GM18861 (cell line): ENCODE measurements around the gene STAT1.

Source experiments
- ATAC-seq: cut with Tn5 transposase; IDR thresholded peaks from one replicate; pipeline ENCODE4 v1.9.1; 2021; ENCODE audit not compliant: unreplicated experiment

The STAT1 gene

DNA sequence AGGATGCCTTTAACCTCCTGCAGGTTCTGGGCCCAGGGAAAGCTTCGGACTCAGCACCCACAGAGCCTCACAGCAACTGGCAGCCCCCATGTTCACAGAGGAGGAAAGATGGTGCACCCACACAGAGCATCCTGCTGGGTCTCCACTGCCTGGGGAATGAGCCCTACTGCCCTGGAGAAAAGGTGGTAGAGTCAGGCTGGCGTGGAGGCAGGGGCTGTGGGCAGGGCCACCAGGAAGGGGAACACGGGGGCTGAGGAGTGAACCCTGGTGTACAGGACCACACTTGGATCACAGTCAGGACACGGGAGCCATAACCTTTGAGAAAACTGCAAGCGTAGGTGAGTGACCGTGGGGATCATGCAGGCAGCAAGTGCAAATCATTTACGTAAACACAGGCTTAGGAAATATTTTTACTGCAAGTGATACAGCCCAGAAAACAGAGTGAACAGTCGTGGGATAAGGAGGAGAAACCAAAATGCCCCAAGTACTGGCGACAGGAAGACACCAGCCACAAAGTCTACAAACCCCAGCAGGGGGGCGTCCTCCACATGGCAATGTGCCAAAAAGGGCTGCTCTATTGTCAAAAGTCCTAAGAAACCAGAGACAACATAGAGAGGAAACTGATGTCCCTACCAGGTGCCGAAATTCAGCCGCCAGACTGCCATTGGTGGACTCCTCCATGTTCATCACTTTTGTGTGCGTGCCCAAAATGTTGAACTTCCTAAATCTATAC is 27.6 kb downstream of the STAT1 start:
- ATAC-seq, result no peak

DNA sequence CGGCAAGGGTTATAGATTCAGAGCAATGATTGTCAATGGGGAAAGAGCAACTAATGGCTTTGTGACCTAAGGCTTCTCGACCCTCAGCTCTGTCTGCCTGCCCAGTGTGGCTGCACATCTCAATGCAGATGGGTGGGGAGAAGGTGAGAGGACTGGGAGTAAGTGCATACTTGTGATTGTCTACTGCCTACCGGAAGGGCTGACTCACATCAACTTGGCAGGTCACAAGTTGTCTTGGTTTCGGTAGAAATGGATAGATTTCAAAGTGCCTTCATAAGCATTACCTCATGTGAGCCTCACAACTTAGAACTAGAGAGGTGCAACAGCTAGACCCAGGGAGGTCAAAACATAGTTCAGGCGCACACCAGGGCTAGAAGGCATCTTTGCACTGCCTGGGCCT is 29.4 kb downstream of the STAT1 start:
- no peak for ATAC-seq

DNA sequence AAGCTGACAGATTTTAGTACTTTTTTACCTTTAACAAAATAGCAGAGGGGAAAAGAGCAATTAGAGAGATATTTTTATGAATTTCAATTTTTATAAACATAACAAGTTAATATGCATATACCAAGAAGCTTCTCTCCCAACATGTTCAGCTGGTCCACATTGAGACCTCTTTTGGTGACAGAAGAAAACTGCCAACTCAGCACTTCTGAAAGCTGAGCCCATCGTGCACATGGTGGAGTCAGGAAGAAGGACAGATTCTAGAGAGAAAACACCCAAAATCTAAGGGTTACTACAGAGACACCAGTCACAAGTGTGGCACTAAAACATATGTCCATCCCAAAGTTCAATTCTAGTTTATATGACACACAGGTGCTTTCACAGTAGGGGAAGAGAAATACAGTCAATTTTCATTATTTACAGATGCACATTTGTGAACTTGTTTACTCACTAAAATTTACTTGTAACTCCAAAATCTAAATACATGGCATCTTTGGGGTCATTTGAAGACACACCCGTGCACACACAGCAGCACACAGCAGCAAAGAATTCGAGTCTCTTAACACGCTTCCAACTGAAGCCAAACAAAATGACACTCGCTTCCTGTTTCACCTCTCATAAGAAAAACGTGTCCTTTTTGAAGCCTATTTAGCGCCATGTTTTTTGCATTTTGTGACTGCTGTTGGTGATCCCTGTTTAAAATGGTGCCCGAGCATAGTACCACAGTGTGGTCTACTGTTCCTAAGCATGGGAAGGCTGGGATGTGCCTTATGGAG is 31.5 kb downstream of the STAT1 start:
- no peak for ATAC-seq

DNA sequence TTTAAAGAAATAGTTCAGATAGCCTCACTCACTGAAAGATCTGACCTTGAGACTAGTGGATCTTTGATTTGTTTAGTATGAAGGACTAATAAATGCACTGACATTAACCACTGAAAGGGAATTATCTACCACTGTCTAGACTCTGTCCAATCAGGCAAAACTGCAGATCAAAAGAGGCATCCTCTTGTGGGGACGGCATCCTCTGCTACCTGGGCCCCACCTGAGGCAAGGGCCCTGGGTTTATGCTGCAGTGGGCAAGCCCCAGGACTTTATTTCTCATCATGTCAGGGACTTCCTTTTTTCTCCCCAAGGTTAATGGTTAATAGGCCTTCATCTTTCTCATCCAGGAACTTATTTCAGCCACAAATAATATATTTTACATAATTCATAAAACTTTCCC is 32.2 kb downstream of the STAT1 start:
- no peak for ATAC-seq

DNA sequence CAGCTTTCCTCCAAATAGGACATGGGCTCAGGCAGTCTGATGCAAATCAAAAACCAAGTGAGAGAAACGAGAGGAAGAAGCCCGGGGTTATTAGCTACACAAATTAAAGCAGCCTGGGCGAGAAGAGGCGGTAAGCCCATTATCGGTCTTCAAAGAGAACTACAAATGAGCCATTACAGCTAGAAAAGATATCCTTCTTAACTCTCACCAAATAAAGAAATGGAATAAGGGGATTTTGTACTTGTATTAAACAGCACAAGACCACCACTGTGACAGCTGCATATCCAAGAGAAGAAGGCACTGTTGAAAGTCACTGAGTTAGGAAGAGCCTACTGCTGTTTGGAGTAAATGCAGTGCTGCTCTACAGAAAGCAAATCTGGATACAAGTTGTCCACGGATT is 32.6 kb downstream of the STAT1 start:
- no peak for ATAC-seq

DNA sequence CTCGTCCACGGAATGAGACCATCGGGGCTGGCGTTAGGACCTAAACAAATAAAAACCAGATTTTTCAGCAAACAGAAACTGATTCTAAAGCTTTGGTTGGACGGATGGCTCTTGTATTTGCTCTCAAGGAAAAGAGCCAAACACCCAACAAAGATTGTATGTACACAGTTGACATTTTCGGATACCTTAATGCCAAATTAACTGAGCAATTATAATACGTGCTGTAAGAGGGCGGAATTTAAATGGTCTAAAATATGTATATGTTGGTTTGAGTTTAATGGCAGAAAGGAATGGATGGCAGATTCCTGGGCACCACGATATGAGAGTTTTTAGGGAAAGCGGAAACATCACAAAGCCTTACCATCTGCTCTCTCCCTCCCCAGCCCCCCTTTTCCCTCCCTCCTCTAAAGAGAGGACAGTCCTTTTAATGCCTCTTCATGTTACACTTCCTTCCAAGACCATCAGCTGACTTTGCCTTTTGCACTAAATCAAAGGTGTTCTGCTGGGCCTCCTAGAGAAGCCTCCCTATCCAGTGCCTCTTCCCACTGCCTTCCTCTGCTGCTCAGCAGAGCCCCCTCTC is 33.3 kb downstream of the STAT1 start:
- no peak for ATAC-seq

DNA sequence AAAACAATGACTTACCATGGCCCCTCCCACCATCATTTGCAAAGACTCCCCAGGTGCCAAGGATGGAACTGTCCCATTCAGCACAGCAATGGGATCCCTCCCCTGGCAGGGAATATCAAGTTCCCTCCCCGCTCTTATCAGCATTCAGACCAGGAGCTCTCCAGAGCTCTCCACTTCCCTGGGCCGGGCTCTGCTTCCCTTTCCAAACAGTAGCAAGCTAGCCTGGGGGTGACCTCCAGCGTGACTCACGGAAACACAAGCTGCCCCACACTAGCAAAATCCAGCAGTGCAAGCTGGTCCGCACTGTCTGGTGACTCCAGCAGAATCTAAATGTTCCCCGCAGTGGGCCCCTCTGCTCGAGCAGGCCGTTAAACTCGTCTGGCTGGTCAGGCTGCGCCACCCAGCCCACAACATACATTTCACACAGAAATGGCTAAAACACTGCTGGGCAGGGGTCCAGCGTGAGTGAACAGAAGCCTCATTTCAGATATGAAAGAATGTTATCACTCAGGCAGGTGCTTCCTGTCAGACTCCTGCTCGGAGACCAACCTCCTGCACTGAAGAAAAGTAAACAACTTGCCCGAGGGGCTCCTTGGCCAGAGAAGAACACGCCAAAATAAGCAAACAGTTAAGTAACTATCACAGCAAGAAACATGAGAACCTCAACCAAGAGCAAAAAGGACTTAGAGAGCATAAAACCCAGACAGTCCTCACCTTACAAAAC is 33.9 kb downstream of the STAT1 start:
- ATAC-seq, result no peak

DNA sequence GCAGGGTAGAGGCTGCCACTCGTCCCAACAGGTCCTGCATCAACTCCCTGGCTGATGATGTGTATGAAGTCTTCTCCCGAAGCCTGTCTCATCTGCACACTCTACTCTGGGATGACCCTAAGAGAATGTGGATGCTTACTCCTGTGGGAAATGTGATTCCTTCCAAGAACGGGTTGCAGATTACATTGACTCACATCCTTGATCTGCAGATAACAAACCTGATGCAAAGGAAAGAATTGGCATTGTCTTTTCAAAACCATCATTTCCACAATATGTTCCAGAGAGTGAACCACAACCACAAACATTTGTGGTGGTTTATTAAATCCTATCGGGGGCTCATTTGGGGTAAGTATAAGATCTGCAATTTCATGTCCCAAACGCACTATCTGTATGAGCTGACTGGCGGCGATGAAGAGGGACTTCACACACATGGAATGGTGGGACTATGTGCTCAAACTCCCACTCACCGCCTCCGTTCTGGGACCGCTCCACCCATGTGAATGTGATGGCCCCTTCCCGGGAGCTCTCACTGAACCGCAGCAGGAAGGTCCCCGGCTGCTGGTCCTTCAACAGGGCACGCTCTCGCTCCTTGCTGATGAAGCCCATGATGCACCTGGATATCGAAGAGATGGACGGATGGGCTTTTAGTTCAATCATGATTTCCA is 35.5 kb downstream of the STAT1 start:
- ATAC-seq, result no peak

DNA sequence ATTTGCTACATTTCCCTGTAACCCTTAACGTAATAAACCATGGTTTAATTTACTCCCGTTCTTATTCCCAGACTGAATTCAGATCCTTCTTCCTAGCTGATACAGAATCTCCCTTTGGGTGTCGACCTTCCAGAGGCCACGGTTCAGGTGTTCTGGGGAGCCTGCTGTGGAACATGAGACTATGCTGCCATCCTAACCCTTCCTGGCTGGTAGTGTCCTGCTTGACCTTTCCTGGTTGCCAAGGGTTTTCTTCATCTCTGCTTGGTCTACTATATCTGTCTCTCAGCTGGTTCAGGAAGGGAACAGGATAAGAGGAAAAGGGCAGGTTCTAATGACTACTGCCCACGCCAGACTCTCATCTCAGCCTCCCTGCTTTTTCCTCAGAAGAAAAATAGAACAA is 36.5 kb downstream of the STAT1 start:
- no peak for ATAC-seq

DNA sequence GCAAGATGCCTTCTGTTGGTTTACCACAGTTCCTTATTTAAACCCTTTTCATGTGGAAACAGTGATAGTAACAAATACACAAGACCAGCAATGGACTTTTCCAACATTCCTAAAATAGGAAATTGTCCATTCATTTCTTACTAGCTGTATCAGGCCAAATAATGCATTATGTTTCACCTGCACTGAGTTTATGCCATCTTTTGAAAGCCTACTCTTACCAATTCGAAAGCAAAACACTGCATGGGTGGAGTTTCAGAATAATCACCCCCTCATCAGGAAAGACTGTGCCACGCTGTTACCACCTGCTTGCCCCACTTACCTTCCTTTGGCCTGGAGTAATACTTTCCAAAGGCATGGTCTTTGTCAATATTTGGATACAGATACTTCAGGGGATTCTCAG is 37.5 kb downstream of the STAT1 start:
- ATAC-seq, result no peak

DNA sequence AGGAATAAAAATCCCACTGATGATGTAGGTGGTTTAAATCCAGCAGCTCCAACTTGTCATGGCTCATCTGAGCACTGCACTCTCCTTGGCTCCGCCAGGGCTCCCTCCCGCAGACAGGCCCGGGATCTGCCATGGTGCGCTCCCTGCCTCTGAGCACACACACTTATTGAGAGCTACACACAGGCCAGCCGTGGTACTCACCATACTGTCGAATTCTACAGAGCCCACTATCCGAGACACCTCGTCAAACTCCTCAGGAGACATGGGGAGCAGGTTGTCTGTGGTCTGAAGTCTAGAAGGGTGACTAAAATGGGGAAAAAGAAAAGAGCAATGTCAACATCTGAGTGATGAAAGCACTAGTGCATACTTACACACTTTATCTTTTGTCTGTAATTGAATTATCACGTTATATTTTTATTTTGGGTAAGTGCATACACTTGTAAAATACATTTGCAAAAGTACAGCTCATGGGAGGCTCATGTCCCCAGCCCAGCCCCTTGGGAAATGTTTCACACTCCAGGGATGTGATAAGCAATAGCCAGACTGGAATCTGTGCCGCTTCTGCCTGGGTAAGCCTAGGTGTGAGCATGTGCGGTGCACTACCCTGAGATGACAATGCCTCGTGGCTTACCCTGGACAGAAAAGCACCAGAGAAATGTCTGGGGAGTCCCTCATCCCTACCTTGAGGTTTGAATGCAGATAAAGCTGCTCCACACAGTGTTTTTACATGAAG is 39.2 kb downstream of the STAT1 start:
- no peak for ATAC-seq

DNA sequence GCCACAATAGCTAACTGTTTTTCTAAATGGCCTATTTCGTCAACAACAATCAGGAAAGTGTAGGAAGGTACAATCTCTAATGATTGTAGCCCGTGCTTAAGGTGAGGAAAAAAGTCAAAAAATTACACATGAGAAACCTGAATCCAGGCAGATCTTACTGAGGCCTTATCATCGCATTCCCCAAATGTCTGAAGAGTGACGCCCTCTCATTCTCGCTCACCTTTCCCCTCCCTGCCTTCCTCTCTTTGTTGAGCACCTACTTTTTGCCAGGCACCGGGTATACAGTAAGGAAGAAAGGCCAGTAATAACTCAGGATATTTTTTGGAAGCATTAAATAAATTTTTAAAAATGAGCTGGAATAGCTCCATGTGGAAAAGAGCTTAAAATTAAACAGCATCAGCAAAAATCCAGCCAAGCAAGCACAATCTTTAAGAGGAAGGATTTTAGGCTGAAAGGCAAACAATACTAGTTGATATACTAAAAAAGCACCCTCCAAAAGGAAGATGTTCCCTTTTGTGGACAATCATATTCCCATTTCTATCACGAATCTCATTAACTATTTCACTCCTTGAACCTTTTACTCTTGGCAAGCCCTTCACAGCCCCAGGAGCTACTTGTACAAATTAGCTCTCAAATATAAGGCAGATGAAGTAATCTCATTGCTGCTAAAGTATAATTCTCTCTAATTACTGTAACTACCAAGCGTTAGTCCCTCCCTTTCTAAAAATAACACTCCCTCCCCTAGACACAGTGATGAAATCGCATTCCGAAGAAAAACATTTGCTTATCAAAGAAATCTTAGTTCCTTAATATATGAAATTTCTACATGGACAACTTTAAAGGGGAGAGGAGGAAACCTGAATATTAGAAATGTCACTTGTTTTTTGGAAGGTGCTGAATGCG is 40.0 kb downstream of the STAT1 start:
- no peak for ATAC-seq

DNA sequence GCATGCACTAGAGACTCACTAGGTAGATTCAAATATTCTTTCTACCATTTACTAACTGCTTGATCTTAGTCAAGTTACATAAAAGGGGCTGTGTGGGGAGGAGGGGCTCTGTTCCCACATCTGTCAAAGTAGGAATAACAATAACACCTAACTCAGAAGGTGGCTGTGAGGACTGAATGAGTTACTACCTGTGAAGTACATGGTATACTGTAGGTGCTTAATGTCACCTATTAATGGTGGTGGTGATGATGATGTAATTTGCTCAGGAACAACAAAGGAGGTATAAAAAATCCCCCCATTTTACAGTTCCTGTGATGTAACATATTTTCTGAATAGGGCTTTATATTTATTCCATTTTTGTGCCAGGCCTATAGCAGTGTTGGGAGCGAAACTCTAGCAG is 40.7 kb downstream of the STAT1 start:
- no peak for ATAC-seq

DNA sequence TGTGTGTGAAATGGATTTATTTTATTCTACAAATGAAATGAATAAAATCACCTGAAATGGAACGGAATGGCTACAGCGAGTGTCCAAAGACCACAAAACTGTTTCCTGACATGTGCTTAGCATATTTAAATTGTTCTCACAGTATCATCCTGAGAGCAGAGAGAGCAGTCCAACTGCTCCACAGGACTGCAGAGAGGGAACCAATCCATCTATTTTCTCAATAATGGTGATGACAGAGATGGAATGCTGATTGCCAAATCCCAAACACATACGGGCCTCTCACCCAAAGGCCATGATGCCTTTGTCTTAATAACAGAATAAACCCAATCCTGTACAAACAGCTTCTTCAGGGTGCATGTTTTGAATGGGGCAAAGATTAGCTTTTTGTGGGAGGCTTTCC is 41.1 kb downstream of the STAT1 start:
- no peak for ATAC-seq

DNA sequence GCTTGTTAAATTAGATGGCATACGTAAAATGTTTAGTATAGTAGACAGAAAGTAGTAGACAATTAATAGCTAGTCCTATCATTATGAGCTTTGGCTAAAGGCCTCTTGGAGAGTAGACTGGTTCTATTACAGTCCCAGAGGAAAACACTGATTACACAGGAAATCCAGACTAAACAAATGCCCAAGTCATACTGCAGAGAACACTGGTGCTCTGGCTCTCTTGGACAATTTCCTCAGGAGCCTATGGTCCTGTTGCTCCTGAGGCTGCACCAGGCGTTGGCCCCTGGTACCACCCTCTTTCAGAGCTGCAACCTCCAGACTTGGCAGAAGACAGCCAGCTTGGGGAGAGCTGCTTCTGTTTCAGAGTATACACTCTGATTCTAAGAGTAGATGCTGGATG is 41.8 kb downstream of the STAT1 start:
- ATAC-seq, result no peak

DNA sequence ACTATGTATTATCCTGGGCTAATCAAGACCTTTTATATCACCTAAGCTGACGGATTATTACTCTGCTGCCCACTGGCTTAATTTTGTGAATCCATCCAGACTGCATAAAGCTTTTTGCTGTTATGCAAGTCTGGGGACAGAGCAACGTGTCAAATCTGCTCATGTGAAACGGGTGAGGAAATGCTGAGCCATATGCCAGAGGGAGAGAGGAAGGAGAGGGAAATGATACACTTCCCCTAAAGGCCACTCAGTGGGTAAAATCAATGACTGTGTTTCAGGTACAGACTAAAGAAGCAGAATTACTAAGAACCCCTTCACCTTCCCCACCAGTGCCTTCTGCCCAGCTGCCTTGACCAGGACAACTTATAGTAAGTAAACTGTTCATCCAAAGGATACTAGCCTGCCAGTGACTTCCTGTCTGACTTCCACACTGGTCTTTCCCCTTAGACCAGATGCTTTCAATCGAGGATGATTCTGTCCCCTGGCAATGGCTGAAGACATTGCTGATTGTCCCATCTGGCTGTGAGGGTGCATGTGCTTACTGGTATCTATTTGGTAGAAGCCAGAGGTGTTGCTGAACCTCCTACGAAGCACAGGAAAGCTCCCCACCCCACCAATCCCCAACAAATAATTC is 43.0 kb downstream of the STAT1 start:
- no peak for ATAC-seq

DNA sequence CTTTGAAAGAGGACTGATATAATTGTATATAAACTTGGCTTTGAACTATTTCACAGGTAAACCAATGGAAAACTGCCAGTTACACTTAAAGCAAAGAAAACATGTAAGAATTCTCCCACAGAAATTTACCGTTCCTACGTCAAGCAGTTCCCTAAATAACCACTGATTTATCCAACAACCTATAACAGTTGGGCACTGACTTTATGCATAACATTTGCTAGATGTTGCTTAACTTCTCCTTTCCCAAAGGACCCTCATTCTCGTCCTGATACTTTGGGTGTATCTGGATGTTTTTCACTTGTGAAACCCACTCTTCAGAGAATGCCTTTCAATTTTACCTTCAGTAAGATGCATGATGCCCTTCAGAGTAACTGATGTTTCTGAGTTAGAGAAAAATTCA is 43.8 kb downstream of the STAT1 start:
- ATAC-seq, result no peak

DNA sequence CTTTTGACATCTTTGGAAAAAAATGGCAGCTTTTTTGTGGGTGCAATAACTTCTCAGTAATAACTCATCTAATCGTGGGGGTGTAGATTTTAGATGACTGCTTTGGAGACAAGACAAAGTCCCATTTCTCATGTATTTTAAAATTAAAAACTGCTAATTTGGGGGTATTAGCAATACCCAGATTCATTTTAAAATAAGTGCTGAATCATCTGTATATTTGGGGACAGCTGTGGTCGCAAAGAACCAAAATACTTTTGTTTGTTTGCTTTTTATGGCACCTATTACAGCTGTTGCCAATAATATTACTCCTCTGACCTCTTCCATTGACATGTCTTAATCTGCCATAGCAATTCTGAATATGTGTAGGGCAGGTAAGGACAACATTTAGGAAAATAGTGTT is 45.4 kb downstream of the STAT1 start:
- ATAC-seq, result no peak
